Pons (tissue), 1 donor: ENCODE measurements around the gene ASPHD2.
A peak's percentile ranks its signal among the peaks of the same experiment; 100 is the strongest.
"Not testable (repeated sequence)": the region's sequence is repeated elsewhere in the genome, so short reads cannot be mapped to it uniquely, and the experiment has no call there.

Experiments
- DNase-seq: peaks from one replicate; pipeline ENCODE4 v3.0.0-alpha.2; 2016; ENCODE audit warnings: low spot score

ASPHD2 gene

GRCh38 chr22:26416670-26417276, 12.3 kb upstream of the ASPHD2 start:
- DNase-seq = no peak

DNA sequence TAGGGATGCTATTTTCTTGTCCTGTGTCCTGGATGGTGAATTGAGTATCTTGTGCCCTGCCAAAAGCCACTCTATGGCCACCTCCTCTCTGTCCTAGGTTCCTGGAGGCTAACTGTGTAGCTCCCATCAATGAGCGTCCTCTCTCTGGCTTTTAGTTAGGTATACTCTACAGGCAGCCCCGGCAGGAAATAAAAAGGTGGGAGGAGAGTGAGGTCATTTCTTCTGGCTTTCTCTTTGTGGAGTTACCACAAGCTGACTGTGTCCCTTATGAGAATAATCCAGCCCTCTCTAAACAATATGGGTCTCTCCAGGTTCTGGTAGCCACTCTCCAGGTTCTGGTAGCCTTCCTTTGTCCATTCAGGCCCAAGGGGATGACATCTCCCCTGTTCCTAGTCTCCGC, 11.7 kb upstream of the ASPHD2 start:
- no peak for DNase-seq

- no peak for DNase-seq
Observed at GRCh38 chr22:26418620-26419019, 10.4 kb upstream of the ASPHD2 start.

DNA sequence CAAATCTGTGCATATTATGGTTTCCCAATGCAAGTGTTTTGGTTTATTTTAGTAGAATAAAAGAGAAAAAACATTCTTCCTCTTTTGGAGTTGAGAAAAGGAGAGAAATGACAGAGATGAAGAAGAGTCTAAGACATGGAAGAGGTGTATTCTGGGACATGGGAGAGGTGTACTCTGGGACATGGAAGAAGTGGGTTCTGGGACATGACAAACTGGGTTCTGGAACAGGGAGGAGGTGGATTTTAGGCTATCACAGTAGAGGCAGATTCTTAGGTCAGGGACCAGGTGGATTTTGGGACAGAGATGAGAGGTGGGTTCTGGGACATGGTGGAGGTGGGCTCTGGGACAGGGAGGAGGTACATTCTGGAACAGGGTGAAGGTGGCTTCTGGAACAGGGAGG, 2.1 kb upstream of the ASPHD2 start:
- no peak for DNase-seq

DNA sequence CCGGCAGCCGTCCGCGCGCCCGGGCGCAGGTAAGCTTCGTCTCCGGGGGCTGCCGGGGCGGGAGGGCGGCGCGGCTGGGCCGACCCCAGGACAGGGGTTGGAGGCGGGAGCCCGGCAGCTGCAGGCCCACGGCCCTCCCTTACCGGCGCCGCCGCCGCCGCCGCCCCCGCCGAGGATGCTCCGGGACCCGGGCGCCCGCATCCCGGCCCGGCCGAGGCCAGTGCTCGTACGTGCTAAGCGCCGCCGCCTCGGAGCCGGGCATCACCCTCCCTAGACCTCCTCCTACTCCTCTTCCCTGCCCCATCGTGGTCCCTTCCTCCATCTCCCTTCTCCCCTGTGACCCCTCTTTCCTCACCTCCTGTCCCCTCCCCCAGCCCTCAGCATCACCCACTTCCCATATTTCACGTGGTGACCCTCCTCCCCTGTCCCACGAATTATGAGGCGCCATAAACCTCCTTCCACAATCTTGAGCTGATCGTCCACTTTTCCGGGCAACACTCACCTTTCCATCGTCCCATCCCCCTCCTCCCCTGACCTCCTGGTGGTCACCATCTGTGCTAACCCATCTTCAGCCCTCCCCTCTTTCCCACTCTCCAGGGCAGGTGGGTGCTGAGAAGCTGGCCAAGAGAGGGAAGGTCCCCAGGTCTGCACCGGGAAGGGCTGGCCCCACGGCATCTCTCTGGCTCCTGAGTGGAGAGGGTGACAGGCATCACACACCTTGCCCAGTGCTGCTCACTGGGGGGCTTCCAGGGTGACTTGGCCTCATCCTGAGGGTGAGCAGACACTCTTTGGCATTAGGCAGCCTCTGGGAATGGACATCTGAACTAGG, 612 bp downstream of the ASPHD2 start:
- no peak for DNase-seq

- DNase-seq = no peak
Observed at GRCh38 chr22:26430600-26430999, 1.5 kb downstream of the ASPHD2 start.

GRCh38 chr22:26431261-26431995, 2.4 kb downstream of the ASPHD2 start:
- DNase-seq = no peak

DNA sequence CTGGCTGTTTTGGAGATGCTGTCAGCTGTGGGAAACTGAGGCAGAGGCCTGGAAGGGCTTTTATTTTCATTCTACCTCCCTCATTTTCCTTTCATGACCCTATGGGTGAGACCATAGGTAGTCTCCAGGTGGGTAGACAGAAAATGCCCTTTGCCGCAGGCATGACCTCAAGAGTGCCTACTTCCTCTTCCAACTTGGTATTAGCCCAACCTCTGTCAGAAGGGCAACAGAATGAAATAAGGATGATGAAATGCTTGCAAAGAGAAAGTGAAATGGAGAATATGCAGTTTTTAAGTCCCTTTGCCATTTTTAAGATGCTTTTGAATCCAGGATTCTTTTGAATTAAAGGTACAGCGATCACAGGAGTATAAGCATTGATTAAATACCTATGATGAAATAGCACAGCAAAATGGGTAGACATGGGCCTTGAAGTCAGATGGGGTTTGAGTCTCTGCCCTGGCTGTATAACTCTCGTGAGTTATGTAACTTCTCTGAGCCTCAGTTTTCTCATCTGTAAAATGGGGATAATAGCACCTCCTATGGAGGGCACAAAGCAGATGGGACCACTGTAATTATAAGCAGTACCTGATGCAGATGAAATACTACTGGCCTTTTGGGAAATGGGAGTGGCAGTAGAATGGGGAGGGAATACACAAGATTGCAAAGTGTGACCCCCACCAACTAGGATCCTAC, 3.7 kb downstream of the ASPHD2 start:
- DNase-seq = peak; percentile 13

DNA sequence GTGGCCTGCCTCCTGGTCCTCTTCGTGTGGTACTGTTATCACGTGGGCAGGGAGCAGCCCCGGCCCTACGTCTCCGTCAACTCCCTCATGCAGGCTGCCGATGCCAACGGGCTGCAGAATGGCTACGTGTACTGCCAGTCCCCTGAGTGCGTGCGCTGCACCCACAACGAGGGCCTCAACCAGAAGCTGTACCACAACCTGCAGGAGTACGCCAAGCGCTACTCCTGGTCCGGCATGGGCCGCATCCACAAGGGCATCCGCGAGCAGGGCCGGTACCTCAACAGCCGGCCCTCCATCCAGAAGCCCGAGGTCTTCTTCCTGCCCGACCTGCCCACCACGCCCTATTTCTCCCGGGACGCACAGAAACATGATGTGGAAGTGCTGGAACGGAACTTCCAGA, 4.7 kb downstream of the ASPHD2 start:
- DNase-seq = no peak

DNA sequence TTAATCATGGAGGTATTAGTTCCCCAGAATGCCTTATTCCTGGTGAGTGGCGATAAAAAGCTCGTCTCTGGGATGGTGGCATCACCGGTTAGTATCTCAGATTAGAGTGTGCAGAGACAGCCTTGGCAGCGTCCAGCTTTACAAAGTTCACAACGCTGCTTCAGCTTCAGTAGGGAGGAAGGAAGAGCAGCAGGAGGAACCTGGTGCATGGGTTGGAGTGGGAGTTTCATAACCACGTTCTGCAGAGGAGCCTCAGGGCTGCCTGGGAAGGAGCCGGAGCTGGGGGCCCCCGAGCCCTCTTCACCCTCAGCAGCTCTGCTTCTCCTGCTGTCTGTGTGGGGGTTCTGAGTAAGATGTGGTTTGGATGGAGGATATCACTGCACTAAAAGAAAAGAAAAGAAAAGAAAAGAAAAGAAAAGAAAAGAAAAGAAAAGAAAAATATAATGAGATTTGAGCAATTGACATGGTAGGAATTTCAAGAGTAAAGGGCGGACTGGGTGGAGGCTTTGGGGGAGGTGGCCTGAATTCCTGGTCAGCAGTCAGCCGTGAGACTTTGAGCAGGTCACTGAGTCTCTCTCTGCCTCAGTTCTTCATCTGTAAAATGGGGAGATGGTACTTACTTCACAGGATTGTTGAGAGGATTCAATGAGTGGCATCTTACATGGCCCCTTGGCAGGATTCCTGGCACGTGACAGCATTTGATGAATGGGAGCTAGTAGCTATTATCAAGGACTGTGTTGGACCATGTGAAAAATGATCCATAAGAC, 6.5 kb downstream of the ASPHD2 start:
- DNase-seq = no peak

DNA sequence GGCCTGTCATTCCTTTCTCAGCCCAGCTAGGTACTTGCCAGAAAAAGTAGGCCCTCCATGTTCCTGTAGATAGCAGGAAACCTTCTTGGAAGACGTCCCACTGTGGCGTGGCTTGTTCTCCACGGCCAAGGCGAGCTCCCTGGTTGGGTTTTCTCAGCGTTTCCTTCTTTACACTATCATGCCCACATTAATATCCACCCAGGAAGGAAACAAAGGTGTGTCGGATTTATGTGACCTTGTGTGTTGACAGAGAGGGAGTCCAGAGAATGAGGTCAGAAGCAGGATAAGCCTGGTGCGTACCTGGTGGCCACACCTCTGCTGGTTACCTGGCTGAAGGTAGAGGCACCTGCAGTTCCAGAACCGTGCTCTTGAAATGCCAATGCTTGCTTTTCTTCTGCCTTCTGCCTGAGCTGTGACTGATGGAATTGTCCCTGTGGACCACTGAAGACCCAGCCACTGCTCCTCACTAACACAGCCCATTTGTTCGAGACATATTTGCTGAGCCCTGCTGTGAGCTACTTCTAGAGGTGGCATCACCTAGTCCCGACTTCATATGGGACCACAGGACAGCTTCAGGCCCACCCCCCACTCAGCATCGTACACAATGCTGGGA, 7.9 kb downstream of the ASPHD2 start:
- no peak for DNase-seq

DNA sequence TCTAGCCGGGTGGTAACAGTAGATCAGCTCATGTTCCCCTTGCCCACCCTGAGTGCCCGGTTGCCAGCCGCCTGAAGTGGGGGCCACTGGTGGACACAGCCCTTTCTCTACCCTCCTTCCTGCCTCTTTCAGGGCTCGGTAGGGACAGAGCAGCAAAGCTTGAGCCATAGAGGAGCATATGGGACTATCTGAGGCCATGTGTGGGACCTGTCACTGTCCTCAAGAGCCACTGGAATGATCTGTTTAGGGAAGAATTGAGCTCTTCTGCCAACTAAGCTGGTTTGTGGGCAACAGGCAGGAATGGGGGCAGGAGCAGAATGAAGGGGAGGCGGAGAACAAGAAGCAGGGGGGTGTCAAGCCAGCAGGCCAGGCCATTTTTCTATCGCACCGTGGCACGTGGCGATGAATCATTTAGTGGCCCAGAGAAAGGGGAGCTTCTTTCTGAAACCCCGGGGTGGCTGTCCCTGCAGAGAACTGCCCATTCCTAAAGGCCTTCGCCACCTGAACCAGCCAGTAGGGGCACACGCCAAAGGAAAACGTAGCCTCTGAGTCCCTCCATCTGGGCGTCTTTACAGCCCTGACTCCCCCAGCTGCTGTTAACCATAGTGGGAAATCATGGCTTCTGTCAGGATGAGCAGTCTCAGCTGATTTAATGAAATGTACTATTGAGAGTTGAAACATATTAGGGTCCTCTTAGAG, 8.8 kb downstream of the ASPHD2 start:
- no peak for DNase-seq

- DNase-seq = not testable (repeated sequence)
Observed at GRCh38 chr22:26438776-26439175, 9.7 kb downstream of the ASPHD2 start.

DNA sequence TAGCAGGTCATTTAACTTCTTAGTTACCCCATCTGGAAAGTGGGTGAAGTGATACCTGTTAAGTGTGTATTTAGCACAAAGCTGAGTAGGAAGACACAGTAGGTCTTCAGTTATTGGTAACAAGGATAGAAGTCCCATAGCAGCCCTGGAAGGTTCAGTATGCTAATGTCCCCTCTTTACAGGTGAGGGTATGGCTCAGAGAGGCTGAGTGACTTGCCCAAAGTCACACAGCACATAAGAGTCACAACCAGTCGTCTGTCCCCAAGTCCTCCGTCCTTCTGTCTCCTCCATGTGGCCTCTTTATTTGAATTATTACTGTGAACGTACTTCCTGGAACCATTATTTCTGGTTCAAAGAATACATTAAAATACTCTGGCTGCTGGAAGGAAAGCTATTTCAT, 10.5 kb downstream of the ASPHD2 start:
- DNase-seq = no peak

- DNase-seq = no peak
Observed at GRCh38 chr22:26442086-26442756, 13.2 kb downstream of the ASPHD2 start.

- DNase-seq = no peak
Observed at GRCh38 chr22:26443901-26444690, 15.0 kb downstream of the ASPHD2 start.

DNA sequence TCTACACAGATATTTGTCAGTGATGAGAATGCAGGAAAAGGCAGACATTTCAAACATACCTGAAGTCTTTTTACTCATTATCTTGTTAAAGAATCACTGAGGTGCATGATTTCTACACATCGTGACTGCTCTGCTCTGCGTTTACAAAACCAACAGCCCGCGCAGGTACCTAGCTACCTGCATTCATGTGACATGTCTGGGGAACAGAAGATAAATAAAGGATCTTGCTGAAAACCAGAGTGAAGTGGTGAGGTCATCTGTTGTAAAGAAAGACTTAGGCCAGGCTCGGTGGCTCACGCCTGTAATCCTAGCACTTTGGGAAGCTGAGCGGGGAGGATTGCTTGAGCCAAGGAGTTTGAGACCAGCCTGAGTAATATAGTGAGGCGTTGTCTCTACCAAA, 15.7 kb downstream of the ASPHD2 start:
- no peak for DNase-seq

DNA sequence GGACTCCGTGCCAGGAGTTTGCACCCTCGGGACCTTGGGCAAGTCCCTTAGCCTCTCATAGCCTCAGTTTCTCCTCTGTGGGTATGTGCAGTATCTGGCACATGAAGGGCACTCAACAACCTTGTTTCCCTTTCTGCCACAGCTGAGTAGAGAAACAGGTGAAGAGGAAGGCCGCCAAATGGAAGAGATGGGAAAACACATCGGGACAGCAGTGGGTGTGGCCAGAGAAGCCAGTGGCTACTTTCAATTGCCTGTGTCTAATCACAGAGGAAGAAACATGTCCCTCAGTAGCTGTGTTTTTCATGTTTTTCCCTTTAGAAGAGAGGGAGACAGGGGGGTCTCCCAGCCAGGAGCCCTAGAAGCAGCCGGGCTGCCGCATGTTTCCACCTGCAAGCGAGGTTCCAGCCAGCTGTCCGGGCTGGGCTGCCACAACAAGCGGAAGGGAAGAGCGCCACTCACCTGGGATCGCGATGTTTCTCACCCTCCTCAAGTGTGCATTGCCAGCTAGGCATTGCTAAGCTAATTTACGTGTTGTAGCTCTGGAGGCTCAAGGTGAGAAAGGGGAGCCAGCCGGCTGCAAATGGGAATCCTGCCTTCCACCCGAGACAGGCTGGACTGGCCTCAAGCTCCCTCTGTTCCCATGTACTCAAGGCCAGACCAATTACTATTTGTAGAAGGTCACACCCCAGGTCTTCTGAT, 16.7 kb downstream of the ASPHD2 start:
- no peak for DNase-seq
